Measurements from ENCODE around the gene SMAD7. TPM values are rescaled to one million over a fixed set of nuclear protein-coding genes. Genes with fewer than 3 reads are reported as not detected.
A peak's percentile ranks its signal among the peaks of the same experiment; 100 is the strongest.

Gene SMAD7
- total and polyA plus RNA-seq, 8 donors: 4.2 to 22.4 (median 6.8) TPM

- Histone ChIP-seq H3K27me3 (no peaks in the 10 kb centered on the region), H3K9me3 (no peaks in the 10 kb centered on the region), H3K36me3 (no peaks in the 10 kb centered on the region), H3K4me1 (no peaks in the 10 kb centered on the region), H3K4me3 (no peak overlapping the region), H3K27ac (no peak overlapping the region)
- WGBS, 2 donors: 90 to 91% methylated on average over 12 of the region's 12 CpGs
- FAIRE-seq (no peak), DNase-seq (no peak), ATAC-seq (peak in 2 of 4 donors; percentile 15 to 25)
- intact Hi-C loops (cut with DNase I): no loop called here
- TF ChIP-seq CTCF (IDR thresholded peaks at IDR 0.05): no peak
These were observed 10.8 kb upstream of the SMAD7 start for GRCh38 chr18:48961547-48961946.

- intact Hi-C loops (cut with DNase I): no loop called here
- FAIRE-seq (no peak), ATAC-seq (peak in 2 of 4 donors; percentile 13 to 15), DNase-seq (no peak)
- no peak overlapping the region for H3K27ac ChIP-seq
- TF ChIP-seq CTCF (IDR thresholded peaks at IDR 0.05): no peak
- H3K9me3 ChIP-seq: no peaks in the 10 kb centered on the region
- WGBS, 2 donors: 81 to 89% methylated on average over 17 of the region's 17 CpGs
- peaks cover 0 to 3% (median 0%) of the 10 kb centered on the region in 3 donors for H3K4me1 ChIP-seq
- H3K4me3 ChIP-seq: no peak overlapping the region
- H3K36me3 ChIP-seq: no peaks in the 10 kb centered on the region
- H3K27me3 ChIP-seq: no peaks in the 10 kb centered on the region
These were observed 9.5 kb upstream of the SMAD7 start for GRCh38 chr18:48959921-48960920.

GRCh38 chr18:48959551-48959920 lies 8.8 kb upstream of the SMAD7 start:
- Histone ChIP-seq H3K4me1 (peaks cover 0 to 3% (median 0%) of the 10 kb centered on the region in 3 donors), H3K27ac (no peak overlapping the region), H3K4me3 (no peak overlapping the region), H3K9me3 (no peaks in the 10 kb centered on the region), H3K27me3 (no peaks in the 10 kb centered on the region), H3K36me3 (no peaks in the 10 kb centered on the region)
- ATAC-seq (no peak), DNase-seq (no peak), FAIRE-seq (no peak)
- intact Hi-C loops (cut with DNase I): no loop called here
- 76 to 82% methylated on average over 7 of the region's 7 CpGs for WGBS, 2 donors
- no peak for TF ChIP-seq CTCF (IDR thresholded peaks at IDR 0.05)

- peaks cover 0 to 3% (median 0%) of the 10 kb centered on the region in 3 donors for H3K4me1 ChIP-seq
- no peak for TF ChIP-seq CTCF (IDR thresholded peaks at IDR 0.05)
- no peaks in the 10 kb centered on the region for H3K9me3 ChIP-seq
- no peaks in the 10 kb centered on the region for H3K27me3 ChIP-seq
- 89 to 93% methylated on average over 6 of the region's 6 CpGs for WGBS, 2 donors
- intact Hi-C loops (cut with DNase I): no loop called here
- FAIRE-seq: no peak
- no peak overlapping the region for H3K27ac ChIP-seq
- DNase-seq: no peak
- H3K4me3 ChIP-seq: no peak overlapping the region
- no peak for ATAC-seq
- H3K36me3 ChIP-seq: no peaks in the 10 kb centered on the region
These were observed 8.2 kb upstream of the SMAD7 start for GRCh38 chr18:48958951-48959350.

GRCh38 chr18:48957616-48958015 lies 6.9 kb upstream of the SMAD7 start:
- ATAC-seq: no peak
- no peak for FAIRE-seq

More at GRCh38 chr18:48957616-48958015, 6.9 kb upstream of the SMAD7 start:
- WGBS, 2 donors: 74 to 82% methylated on average over 4 of the region's 4 CpGs
- Histone ChIP-seq H3K9me3 (no peaks in the 10 kb centered on the region), H3K36me3 (no peaks in the 10 kb centered on the region), H3K4me1 (peaks cover 0 to 9% (median 0%) of the 10 kb centered on the region in 3 donors), H3K27ac (no peak overlapping the region), H3K4me3 (no peak overlapping the region), H3K27me3 (no peaks in the 10 kb centered on the region)
- no peak for TF ChIP-seq CTCF (IDR thresholded peaks at IDR 0.05)
- intact Hi-C loops (cut with DNase I): no loop called here
- no peak for DNase-seq
